ENCODE data around the gene PIM3. TPM values are rescaled to one million over a fixed set of nuclear protein-coding genes. Genes with fewer than 3 reads are reported as not detected.
A peak's percentile ranks its signal among the peaks of the same experiment; 100 is the strongest.

Gene PIM3
- total and polyA plus RNA-seq, 2 of the 8 experiments (the other 6 are each of a cell fraction or from before 2014, with no cell fraction given) = 22.6 to 30.0 TPM

DNA sequence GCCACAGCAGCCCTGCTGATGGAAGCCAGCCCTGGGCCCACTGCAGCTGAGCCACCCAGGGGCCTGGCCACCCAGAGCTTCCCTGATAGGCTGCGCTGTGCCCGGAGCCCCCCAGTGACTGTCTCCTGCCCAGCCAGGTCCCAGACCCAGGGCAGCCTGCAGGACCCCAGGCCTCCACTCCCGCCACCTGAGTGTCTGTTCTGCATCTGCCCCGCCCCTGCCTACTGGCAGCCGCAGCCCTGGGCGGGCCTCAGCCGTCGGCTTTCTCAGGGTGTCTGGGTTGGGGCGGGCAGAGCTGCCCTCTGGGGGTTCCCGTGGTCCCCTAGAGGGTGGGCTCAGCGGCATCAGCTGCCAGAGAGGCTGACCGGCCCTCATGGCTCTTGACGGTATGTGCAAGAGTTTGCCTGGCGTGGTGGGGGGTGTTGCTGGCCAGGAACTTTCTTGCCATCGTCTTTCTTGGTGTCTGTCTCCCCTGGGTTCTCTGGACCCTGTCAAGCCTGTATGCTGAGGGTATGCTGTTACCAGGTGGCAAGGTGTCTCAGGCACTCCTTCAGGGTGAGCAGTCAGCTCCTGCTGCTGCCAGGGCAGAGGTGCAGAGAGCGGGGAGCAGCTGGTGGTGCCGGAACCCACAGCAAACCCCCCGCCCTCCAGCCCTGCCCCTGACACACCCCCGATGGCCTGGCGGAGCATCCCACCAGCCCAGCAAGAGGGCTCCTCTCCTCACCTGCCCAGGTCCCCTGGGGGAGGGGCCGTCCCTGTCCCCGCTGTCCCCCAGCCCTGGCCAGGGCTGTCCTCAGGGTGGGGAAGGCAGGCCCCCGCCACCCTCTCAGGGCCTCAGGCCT is 12.2 kb upstream of the PIM3 start:
- no peak overlapping the region for H3K4me2 ChIP-seq (ENCODE audit: insufficient read depth in 1 of 2, low read depth in 2 of 2, low read length in 2 of 2)
- H2AFZ ChIP-seq (ENCODE audit: low read length) = no peak overlapping the region
- H2AK5ac ChIP-seq (ENCODE audit: low read depth, low read length) = no peak overlapping the region
- no peak overlapping the region for H3K27ac ChIP-seq (ENCODE audit: low read depth, low read length)
- H4K91ac ChIP-seq (replicated peaks; ENCODE audit: insufficient read length, low read length) = no peak overlapping the region
- H3K79me2 ChIP-seq (ENCODE audit: control insufficient read depth in 1 of 2, insufficient read depth in 2 of 2, low read length in 2 of 2) = no peaks in the 10 kb centered on the region
- H3K9me3 ChIP-seq (ENCODE audit: insufficient read depth in 2 of 2, low read depth in 1 of 2, low read length in 1 of 2) = no peaks in the 10 kb centered on the region
- H2BK15ac ChIP-seq (ENCODE audit: low read length) = peak overlapping the region; percentile 46; the same call in 1 of the 2 replicates
- H2BK120ac ChIP-seq (replicated peaks; ENCODE audit: low read depth, low read length) = no peak overlapping the region
- H3K4ac ChIP-seq (replicated peaks; ENCODE audit: insufficient read length, low read depth, low read length) = no peak overlapping the region
- H4K5ac ChIP-seq (ENCODE audit: insufficient read length, low read depth, low read length) = no peak overlapping the region
- H2BK20ac ChIP-seq (ENCODE audit: low read length) = no peak overlapping the region
- H4K8ac ChIP-seq (ENCODE audit: extremely low read depth, insufficient read depth, low read length) = peak overlapping the region; percentile 51; the same call in 1 of the 2 replicates
- no peak overlapping the region for H3K9ac ChIP-seq (replicated peaks in 1 of 4; ENCODE audit: extremely low read depth in 1 of 4, low read depth in 3 of 4, low read length in 3 of 4)
- DNase-seq (ENCODE audit: low read depth in 1 of 2, low spot score in 2 of 2) (peak in 1 of 2 experiments; percentile 48), FAIRE-seq (no peak)
- peaks cover 0 to 2% of the 10 kb centered on the region in 2 experiments for H4K20me1 ChIP-seq (replicated peaks in 1 of 2; ENCODE audit: control insufficient read depth in 1 of 2, insufficient read depth in 2 of 2, low read length in 2 of 2)
- peak overlapping the region; percentile 84; the same call in 1 of the 2 replicates for H2BK12ac ChIP-seq (ENCODE audit: low read depth, low read length)
- H3K23ac ChIP-seq (ENCODE audit: insufficient read length) = no peak overlapping the region
- H2BK5ac ChIP-seq (ENCODE audit: low read depth, low read length) = peak overlapping the region; percentile 60; the same call in 1 of the 2 replicates
- H3K23me2 ChIP-seq (ENCODE audit: low read depth, low read length) = no peaks in the 10 kb centered on the region
- ChIA-PET CTCF (ENCODE audit: partially characterized antibody) (interaction anchor here (0.8 to 2.4 kb wide), 3 partner anchors 8 to 32 kb away, joined by 3 to 9 read pairs (median 4); no protein-coding TSS in a partner anchor), POLR2A (ENCODE audit: partially characterized antibody) (interaction anchor here (2.3 kb wide), 1 partner anchor 10 kb away, joined by 7 read pairs; no protein-coding TSS in a partner anchor)
- WGBS, 2 experiments (ENCODE audit: extremely low coverage in 1 of 2, insufficient coverage in 1 of 2, insufficient read length in 1 of 2, insufficient replicate concordance in 2 of 2, low coverage in 1 of 2, low lambda C conversion rate in 2 of 2, missing lambda C conversion rate in 1 of 2) = 87% methylated on average over 21 of the region's 23 CpGs; no CpG with 5 or more reads in 1 of the 2 experiments
- no peaks in the 10 kb centered on the region for H3K36me3 ChIP-seq (ENCODE audit: control insufficient read depth in 2 of 4, insufficient read depth in 4 of 4, low read length in 3 of 4)
- no peak overlapping the region for H3K4me3 ChIP-seq (ENCODE audit: extremely low read depth in 1 of 4, insufficient read depth in 2 of 4, low read depth in 3 of 4, low read length in 4 of 4)
- no peak overlapping the region for H3K56ac ChIP-seq (replicated peaks; ENCODE audit: insufficient read length, low read depth, low read length)
- no peak overlapping the region for H3K14ac ChIP-seq (ENCODE audit: insufficient read length)
- H3K79me1 ChIP-seq (ENCODE audit: low read depth, low read length) = no peaks in the 10 kb centered on the region
- H3K4me1 ChIP-seq (replicated peaks in 1 of 4; ENCODE audit: control insufficient read depth in 3 of 4, insufficient read depth in 4 of 4, low read length in 3 of 4) = peaks cover 0 to 34% (median 17%) of the 10 kb centered on the region in 4 experiments; a peak in 5 of 7 replicates
- H3K27me3 ChIP-seq (replicated peaks in 1 of 4; ENCODE audit: control insufficient read depth in 3 of 4, extremely low read depth in 1 of 4, insufficient read depth in 3 of 4, low read length in 3 of 4) = no peaks in the 10 kb centered on the region
- H3K18ac ChIP-seq (ENCODE audit: extremely low read depth, low read length) = no peak overlapping the region
- TF ChIP-seq TAF7 (optimal IDR thresholded peaks at IDR 0.05; ENCODE audit: borderline replicate concordance, low read depth, low read length) (no peak), SIN3A (conservative IDR thresholded peaks at IDR 0.05 in 1 of 2, IDR thresholded peaks at IDR 0.05 in 1 of 2; ENCODE audit: low read depth in 1 of 2, low read length in 2 of 2) (no peak), NANOG (IDR thresholded peaks at IDR 0.05; ENCODE audit: insufficient read depth, low read depth, low read length, poor library complexity, severe bottlenecking) (no peak), ASH2L (IDR thresholded peaks at IDR 0.05; ENCODE audit: low read length) (no peak), YY1 (IDR thresholded peaks at IDR 0.05; ENCODE audit: low read depth, low read length) (no peak), PHF8 (conservative IDR thresholded peaks at IDR 0.05; ENCODE audit: low read depth, low read length) (no peak), EGR1 (IDR thresholded peaks at IDR 0.05; ENCODE audit: borderline replicate concordance, low read depth, low read length) (no peak)
- TF ChIP-seq, protein P1, sequence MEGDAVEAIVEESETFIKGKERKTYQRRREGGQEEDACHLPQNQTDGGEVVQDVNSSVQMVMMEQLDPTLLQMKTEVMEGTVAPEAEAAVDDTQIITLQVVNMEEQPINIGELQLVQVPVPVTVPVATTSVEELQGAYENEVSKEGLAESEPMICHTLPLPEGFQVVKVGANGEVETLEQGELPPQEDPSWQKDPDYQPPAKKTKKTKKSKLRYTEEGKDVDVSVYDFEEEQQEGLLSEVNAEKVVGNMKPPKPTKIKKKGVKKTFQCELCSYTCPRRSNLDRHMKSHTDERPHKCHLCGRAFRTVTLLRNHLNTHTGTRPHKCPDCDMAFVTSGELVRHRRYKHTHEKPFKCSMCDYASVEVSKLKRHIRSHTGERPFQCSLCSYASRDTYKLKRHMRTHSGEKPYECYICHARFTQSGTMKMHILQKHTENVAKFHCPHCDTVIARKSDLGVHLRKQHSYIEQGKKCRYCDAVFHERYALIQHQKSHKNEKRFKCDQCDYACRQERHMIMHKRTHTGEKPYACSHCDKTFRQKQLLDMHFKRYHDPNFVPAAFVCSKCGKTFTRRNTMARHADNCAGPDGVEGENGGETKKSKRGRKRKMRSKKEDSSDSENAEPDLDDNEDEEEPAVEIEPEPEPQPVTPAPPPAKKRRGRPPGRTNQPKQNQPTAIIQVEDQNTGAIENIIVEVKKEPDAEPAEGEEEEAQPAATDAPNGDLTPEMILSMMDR (IDR thresholded peaks at IDR 0.05; ENCODE audit: control extremely low read depth in 1 of 3, insufficient read depth in 1 of 3, low read depth in 1 of 3, low read length in 3 of 3) = no peak

All from H1 (cell line).